ENCODE results near the gene PIAS2.
A peak's percentile ranks its signal among the peaks of the same experiment; 100 is the strongest.
"Not testable (repeated sequence)": the region's sequence is repeated elsewhere in the genome, so short reads cannot be mapped to it uniquely, and the experiment has no call there.

PIAS2 gene

GRCh38 chr18:46917108-46917802, at the start of gene PIAS2, which contains the start of gene KATNAL2:
Gene PIAS2 (minus strand): TSS chr18:46917507. CDS start chr18:46917345, 162 bp downstream.
Gene KATNAL2 (plus strand): TSS chr18:46917602. CDS start chr18:46946873, 29,271 bp downstream.
- DNase-seq, result no peak

DNA sequence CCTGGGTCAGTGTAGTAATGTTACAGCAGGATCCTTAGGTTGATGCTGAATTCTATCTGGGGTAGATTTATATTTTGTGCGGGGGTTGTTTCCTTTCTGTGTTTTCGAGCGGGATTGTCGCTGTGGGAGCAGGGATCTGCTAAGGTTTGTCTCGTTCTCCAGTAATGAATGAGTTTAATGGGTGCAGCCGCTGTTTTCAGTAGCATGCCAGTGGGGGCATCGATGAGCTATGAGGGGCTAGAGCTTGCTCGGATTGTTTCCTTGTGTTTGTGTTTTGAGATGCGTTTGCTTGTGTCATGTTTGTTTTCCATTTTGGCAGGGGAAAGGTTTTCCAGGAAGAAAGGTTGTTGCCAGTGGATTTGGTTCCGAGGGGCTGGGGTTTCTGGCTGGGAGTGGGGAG, 49.0 kb upstream of the PIAS2 start:
- DNase-seq, result not testable (repeated sequence)

GRCh38 chr18:46964579-46965293, 47.4 kb upstream of the PIAS2 start:
- not testable (repeated sequence) for DNase-seq

GRCh38 chr18:46963656-46964578, 46.6 kb upstream of the PIAS2 start:
- DNase-seq, result not testable (repeated sequence)

- DNase-seq, result no peak
Observed at GRCh38 chr18:46958209-46958608, 40.9 kb upstream of the PIAS2 start.

- DNase-seq, result no peak
Observed at GRCh38 chr18:46953195-46953594, 35.9 kb upstream of the PIAS2 start.

GRCh38 chr18:46950064-46950656, 32.9 kb upstream of the PIAS2 start:
- no peak for DNase-seq

DNA sequence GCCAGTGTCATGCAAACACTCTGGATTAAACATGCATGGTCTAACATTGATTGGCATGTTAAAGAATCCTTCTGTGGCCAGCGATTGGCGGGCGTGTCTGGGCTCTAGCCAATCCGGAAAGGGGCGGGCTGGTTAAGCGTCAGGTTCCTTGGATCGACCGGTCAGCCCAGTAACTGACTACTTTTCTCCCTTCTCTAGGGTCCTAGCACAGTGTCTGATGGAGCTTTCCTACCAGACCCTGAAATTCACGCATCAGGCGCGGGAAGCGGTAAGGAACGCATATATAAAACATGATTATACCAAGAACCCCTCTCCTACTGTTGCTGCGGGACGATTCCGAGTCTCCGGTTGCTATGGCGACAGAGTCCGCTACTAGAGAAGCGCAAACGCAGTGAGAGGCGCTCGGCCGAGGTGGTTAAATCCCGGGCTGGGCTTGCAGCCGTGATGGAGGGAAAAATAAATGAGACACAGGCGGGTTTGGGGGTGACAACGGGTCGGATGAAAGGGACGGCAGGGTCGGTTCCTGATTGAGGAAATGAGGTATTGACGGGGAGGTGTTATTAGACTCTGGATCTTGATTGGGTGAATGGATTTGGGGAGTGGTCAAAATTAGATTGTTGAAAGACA, 29.5 kb upstream of the PIAS2 start:
- DNase-seq, result peak; percentile 70

DNA sequence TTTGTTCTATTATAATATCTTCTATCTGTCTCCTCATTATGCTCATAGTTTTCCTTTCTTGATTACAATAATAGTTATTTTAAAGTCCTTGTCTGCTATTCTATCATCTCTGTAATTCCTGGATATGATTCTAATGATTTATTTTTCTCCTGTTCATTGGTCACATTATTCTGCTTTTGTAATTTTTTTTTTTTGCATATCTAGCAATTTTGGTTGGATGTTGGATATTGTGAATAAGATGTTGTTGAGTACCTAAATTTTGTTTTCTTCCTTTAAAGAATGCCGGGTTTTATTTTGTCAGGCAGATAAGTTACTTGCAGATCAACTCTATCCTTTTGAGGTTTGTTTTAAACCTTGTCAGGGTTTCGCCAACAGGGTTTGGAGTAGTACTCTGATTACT, 25.3 kb upstream of the PIAS2 start:
- no peak for DNase-seq

- DNase-seq, result no peak
Observed at GRCh38 chr18:46939998-46940571, 22.8 kb upstream of the PIAS2 start.

DNA sequence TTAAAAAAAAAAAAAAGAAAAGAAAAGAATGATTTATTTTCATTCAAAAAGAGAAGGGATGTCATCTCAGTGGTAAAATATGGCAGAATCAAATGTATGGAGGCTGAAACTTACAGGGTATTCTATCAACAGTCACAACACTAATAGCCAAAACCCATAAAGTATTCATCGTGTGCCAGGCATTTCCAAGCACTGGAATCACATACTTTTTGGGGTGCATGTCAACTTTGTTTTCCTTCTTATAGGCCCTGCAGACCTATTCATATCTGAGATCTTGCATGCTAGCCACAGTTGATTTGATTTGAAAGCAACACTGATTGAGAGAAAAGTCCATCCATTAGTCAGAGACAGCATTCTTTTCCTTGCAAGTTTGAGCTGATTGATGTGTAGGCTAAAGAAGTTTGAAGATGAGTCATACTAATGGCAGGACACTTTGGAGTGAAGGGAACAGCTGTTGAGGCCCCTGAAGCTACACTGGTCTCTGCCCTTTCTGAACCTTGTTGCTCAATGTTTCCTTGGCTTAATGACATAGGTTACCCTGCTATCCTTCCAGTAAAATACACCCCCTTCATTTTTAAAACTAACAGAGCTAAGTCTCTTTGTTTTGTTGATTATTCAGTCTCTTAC, 22.1 kb upstream of the PIAS2 start:
- DNase-seq, result no peak

DNA sequence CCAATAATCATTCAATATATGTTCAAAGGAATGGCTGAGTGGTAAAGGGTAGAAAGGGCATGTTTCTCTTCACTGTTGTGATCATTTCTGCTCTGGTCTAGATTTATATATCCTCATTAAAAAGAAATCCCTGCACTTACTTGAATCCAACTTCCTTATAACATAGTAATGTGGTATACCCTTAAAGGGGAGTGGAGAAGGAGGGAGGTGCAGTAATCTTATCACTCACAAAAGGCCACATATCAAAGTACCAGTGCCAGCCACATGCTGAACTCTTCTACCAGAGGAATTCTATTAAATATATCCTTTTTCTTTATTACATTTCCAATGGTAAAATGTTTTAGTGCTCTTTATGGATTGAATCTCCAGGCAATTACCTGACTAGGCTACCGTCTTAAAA, 3.3 kb upstream of the PIAS2 start:
- no peak for DNase-seq

DNA sequence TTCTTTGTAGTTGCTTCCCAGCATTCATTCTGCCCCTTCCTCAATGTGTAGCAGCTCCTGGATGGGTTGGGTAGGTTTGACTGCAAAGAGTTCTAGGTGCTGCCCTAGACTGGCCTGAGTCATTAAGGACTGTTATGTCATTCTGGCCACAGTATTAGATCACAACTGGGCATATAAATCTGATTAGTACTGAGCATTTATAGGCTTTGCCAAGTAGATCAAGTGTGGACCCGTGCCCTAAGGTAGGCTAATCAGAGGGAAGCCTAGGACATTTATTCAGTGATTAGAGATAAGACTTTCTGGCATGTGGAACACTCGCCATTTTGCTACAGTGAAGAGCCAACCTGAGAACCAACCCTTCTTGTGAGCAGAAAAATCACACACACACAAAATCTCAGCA, 2.8 kb upstream of the PIAS2 start:
- DNase-seq, result no peak

- DNase-seq, result no peak
Observed at GRCh38 chr18:46917803-46918600, 695 bp upstream of the PIAS2 start.

DNA sequence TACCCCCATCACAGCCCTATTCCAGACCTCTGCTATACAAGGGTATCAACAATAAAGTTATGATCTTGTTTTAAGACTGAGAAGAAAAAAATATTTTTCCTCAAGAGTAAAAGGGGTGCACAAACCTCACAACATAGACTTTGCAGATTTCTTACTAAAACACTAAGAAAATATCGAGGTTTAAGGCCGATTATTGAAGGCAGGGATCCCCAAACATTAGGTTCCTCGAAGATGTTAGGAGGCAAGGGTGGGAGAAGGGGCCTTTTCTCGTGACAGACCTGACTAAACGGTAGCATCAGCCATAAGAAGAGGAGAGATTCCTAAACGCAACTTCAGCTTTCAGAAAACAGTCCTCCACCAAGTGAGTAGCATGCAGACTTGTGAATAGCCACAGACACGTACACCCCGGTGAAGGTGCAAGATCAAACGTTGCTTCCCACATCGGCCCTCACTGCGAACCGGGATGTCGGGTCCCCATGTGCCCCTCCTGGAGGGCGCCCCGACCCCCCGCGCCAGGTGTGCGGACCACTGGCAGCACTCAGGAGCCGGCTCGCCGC, 678 bp downstream of the PIAS2 start:
- no peak for DNase-seq

DNA sequence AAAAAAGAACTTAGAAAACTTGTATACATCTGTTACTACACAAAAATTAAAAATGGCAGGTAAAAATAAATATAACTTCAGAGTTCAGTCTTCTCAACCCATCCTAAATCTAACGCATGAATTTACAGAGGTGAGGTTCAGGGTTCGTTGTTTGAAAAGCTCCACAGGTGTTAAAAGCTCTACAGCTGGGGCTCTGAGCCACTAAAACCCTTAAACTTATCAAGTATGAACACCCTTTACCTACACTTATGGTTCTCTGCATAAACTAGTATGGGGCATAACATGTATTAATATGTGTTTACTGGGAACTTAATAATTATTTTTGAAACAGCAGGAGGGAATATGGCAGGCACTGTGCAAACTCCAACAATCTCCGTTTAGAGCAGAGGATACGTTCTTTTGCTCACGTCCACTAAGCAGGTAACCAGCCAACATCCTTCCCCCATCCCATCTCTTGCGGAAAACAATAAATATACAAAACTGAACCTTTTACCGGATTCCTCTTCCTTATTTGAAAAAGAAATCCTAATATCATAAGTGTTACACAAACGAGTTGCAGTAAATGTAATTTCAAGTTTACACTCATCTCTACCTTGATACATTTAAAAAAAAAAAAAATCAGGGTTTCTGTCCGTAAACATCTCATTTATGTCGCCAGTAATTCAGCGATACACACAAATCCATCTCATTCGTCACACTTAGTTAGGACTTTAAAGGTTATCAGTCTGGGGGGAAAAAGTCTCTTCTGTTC, 1.3 kb downstream of the PIAS2 start:
- no peak for DNase-seq

DNA sequence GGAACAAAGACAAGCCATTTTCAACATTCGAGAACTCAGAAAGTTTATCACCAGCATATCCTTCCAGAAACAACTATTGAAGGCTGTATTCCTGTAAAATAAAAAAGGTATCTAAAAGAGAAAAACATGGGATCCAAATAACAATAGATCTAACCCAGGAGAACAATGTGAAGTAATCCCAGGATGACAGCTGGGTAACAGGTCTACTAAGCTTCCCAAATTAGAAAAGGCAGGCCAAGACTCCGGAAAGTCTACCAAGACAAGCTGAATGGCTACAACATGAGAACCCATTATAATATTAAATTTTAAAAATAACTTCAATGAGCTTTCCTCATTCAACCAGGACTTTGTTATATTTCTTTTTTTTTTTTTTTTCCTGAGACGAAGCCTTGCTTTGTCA, 6.5 kb downstream of the PIAS2 start:
- no peak for DNase-seq

- no peak for DNase-seq
Observed at GRCh38 chr18:46909497-46909896, 7.8 kb downstream of the PIAS2 start.

DNA sequence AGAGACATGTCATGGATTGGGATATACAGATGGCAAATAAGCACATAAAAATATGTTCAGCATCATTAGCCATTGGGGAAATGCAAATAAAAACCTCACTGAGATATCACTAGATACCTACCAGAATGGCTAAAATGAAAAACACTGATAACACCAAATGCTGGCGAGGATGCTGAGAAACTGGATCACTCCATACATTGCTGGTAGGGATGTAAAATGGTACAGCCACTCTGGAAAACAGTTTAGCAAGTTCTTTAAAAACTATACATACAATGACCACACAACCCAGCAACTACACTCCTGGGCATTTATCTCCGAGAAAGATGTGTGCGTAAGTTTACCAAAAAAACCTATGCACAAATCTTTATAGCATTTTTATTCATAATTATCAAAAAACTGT, 13.9 kb downstream of the PIAS2 start:
- no peak for DNase-seq
